HG03095 (cell line): ENCODE data around the gene SCAND1.
"Not testable (repeated sequence)": the region's sequence is repeated elsewhere in the genome, so short reads cannot be mapped to it uniquely, and the experiment has no call there.

Experiments
- ATAC-seq: cut with Tn5 transposase; IDR thresholded peaks from one replicate; pipeline ENCODE4 v1.9.1; 2021; ENCODE audit warnings: moderate library complexity; ENCODE audit not compliant: unreplicated experiment

Gene SCAND1

DNA sequence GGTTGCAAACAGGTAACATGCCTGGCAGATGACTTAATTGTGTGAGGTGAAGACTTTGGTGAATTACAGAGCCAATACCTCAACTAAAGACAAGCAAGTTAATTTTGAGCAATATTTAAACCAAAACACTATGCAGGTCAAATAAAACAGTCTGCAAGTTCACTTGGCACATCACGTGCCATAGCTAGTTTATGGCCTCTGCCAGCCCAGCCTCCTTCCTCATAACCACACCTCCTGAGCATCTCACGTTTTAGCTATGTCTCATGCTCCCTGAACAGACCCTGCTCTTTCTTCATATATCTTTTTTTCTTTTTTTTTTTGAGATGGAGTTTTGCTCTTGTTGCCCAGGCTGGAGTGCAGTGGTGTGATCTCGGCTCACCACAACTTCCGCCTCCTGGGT, 9.6 kb upstream of the SCAND1 start:
- no peak for ATAC-seq

DNA sequence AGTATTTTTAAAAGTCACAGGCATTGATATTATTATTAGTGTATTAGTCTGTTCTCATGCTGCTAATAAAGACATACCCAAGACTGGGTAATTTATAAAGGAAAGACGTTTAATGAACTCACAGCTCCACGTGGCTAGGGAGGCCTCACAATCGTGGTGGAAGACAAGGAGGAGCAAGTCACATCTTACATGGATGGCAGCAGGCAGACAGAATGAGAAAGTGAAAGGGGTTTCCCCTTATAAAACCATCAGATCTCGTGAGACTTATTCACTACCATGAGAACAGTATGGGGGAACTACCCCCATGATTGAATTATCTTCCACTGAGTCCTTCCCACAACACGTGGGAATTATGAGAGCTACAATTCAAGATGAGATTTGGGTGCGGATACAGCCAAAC, 5.0 kb upstream of the SCAND1 start:
- not testable (repeated sequence) for ATAC-seq

DNA sequence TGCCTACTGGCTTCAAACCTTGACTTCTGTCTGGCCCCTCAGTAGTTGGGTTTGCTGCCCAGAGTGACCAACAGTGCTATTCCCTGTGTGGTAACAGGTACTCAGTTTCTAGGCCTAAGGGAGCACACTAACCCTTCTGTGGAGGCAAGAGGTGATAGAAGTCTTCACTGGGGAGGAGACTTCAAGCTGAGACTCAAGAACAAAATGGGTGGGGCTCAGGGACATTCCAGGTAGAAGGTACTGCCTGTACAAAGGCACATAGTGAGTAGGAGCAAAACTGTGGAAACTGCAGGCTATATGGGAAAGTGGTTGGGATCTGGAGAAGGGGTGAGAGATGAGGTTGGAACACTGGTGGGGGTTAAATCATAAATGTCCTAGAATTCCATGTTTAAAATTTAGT, 2.3 kb upstream of the SCAND1 start:
- ATAC-seq: no peak

- ATAC-seq: no peak
Measured at GRCh38 chr20:35954907-35955251, 577 bp upstream of the SCAND1 start.

GRCh38 chr20:35953387-35954199, 709 bp downstream of the SCAND1 start:
- peak; percentile 14 for ATAC-seq

- ATAC-seq: no peak
Measured at GRCh38 chr20:35952480-35953386, 1.6 kb downstream of the SCAND1 start.

DNA sequence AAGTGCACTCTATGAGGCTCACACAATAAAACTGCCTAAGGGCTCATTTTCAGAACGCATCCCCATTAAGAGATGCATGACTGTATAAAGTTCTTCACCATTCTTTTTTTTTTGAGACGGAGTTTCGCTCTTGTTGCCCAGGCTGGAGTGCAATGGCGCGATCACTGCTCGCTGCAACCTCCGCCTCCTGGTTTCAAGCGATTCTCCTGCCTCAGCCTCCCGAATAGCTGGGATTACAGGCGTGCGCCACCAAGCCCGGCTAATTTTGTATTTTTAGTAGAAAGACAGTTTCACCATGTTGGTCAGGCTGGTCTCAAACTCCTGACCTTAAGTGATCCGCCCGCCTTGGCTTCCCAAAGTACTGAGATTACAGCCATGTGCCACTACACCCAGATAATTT, 2.2 kb downstream of the SCAND1 start:
- ATAC-seq: not testable (repeated sequence)

GRCh38 chr20:35950093-35950492, 4.2 kb downstream of the SCAND1 start:
- ATAC-seq: no peak

DNA sequence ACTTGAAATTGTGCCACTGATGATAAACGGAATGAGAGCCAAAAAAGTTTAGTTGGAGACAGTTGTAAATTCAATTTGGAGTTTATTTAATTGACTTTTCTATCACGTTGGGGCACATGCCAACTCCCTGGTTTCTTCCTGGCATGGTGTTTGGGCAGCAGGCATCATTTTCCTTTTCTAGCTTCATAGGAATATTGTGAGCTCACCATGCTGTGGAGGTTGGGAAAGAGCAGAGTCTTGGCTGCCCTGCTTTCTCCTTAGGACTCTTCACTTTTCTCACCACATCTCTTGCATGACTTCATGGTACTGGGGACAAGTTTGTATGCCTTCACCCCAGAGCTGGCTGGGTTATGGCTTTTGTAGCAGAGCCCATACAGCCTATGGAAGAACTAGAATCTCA, 6.4 kb downstream of the SCAND1 start:
- ATAC-seq: no peak

- no peak for ATAC-seq
Measured at GRCh38 chr20:35947489-35947888, 6.8 kb downstream of the SCAND1 start.

GRCh38 chr20:35942243-35942642, 12.1 kb downstream of the SCAND1 start:
- no peak for ATAC-seq

- no peak for ATAC-seq
Measured at GRCh38 chr20:35941620-35942019, 12.7 kb downstream of the SCAND1 start.

DNA sequence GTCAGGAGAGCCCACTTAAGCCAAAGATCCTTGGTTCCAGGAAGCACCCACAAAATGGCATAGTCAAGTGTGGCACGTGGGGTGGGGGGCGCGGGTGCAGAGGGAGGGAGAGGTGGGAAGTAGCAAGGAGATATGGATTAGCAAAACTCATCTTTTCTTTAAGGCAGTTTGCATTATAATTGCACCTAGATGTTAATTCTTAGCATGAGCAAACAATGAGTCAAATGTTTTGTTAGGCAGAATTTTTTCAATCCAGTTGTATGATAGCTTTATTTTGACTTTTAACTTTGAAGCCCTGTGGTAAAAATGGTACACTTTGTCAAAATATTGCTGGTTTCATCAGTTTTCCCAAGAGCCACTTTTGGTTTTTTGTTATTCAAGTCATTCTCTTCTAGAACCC, 15.0 kb downstream of the SCAND1 start:
- ATAC-seq: no peak

- ATAC-seq: no peak
Measured at GRCh38 chr20:35934050-35934449, 20.3 kb downstream of the SCAND1 start.

- no peak for ATAC-seq
Measured at GRCh38 chr20:35929301-35929700, 25.0 kb downstream of the SCAND1 start.

- no peak for ATAC-seq
Measured at GRCh38 chr20:35920523-35920922, 33.8 kb downstream of the SCAND1 start.

- ATAC-seq: no peak
Measured at GRCh38 chr20:35918021-35918420, 36.3 kb downstream of the SCAND1 start.

GRCh38 chr20:35917077-35917476, 37.2 kb downstream of the SCAND1 start:
- no peak for ATAC-seq

DNA sequence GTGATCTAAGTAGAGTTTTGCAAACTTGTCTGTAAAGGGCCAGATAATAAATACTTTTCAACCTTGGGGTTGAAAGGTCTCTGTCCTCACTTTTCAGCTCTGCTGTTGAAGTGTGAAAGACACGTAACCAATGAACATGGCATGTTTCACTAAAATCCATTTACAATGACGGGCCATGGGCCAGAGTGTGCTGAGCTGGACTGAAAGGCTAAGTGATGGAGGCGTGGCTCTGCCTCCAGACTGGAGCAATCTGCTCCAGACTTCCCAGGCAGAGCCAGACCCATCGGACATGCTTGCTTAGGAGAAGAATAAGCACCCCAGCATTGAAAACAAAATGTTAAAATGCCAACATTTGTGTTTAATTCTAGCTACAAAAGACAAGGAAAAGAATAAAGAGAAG, 41.4 kb downstream of the SCAND1 start:
- ATAC-seq: no peak

DNA sequence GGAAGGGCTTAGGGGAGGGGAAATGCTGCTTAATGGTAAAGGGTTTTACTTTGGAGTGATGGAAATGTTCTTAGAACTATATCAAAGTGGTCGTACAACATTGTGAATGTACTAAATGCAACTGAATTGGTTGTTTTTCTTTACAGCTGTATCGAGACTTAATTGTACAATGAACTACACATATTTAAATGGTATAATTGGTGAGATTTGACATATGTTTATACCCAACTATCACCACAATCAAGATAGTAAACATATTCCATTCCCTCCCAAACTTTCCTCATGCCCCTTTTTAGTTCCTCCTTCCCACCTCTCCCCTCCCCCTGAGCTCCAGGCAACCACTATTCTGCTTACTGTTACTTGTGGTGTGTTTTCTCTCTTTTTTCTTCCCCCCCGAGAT, 44.0 kb downstream of the SCAND1 start:
- ATAC-seq: no peak

- no peak for ATAC-seq
Measured at GRCh38 chr20:35909796-35910195, 44.5 kb downstream of the SCAND1 start.

- no peak for ATAC-seq
Measured at GRCh38 chr20:35909176-35909575, 45.1 kb downstream of the SCAND1 start.
